ENCODE measurements around the gene CBY2. TPM values are rescaled to one million over a fixed set of nuclear protein-coding genes. Genes with fewer than 3 reads are reported as not detected.

The CBY2 gene
- 0.42 TPM in 1 of 2 replicates, not detected in the other for total RNA-seq (2014; rRNA removed; shearing (Covaris generic))
- 0.15 and 0.19 TPM in 2 replicates for polyA plus RNA-seq (2016; fragmentation: Nextera tagmentation; extraction: Ambion mirVana)
- long read RNA-seq, partial matches to known transcripts, result 0 of 1 reads
- long read RNA-seq, other reads (novel, unspliced or antisense), result 1 of 1 reads

- no peaks in the 10 kb centered on the region for H3K4me1 ChIP-seq (ENCODE audit: insufficient read depth)
- no peak within 1 kb of the TSS for H3K4me2 ChIP-seq
- peaks cover 5% of the 10 kb centered on the region for H3K27me3 Mint-ChIP-seq (ENCODE audit: insufficient read depth, low read depth, poor library complexity)
- no peaks in the 10 kb centered on the region; the same call in 1 of the 2 replicates for H3K9me2 ChIP-seq (ENCODE audit: insufficient read depth)
- no peak for TF ChIP-seq POLR2AphosphoS5 (IDR thresholded peaks at IDR 0.05; ENCODE audit: low read depth)
- TF ChIP-seq JUNB (IDR thresholded peaks at IDR 0.05; ENCODE audit: unreplicated experiment), result no peak
- TF ChIP-seq ZNF114 (CRISPR knock-in tag; IDR thresholded peaks at IDR 0.05), result no peak
- TF ChIP-seq, protein P1, sequence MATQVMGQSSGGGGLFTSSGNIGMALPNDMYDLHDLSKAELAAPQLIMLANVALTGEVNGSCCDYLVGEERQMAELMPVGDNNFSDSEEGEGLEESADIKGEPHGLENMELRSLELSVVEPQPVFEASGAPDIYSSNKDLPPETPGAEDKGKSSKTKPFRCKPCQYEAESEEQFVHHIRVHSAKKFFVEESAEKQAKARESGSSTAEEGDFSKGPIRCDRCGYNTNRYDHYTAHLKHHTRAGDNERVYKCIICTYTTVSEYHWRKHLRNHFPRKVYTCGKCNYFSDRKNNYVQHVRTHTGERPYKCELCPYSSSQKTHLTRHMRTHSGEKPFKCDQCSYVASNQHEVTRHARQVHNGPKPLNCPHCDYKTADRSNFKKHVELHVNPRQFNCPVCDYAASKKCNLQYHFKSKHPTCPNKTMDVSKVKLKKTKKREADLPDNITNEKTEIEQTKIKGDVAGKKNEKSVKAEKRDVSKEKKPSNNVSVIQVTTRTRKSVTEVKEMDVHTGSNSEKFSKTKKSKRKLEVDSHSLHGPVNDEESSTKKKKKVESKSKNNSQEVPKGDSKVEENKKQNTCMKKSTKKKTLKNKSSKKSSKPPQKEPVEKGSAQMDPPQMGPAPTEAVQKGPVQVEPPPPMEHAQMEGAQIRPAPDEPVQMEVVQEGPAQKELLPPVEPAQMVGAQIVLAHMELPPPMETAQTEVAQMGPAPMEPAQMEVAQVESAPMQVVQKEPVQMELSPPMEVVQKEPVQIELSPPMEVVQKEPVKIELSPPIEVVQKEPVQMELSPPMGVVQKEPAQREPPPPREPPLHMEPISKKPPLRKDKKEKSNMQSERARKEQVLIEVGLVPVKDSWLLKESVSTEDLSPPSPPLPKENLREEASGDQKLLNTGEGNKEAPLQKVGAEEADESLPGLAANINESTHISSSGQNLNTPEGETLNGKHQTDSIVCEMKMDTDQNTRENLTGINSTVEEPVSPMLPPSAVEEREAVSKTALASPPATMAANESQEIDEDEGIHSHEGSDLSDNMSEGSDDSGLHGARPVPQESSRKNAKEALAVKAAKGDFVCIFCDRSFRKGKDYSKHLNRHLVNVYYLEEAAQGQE (IDR thresholded peaks at IDR 0.05; ENCODE audit: unreplicated experiment), result no peak
- no peak for TF ChIP-seq EZH2phosphoT487 (IDR thresholded peaks at IDR 0.05; ENCODE audit: unreplicated experiment)
- no peak for TF ChIP-seq CREB1 (CRISPR knock-in tag; IDR thresholded peaks at IDR 0.05; ENCODE audit: low read depth)
- TF ChIP-seq EZH2 (IDR thresholded peaks at IDR 0.05; ENCODE audit: low read depth, unreplicated experiment), result no peak
- no peak for TF ChIP-seq ETS1 (IDR thresholded peaks at IDR 0.05)
- TF ChIP-seq STAT1 (IDR thresholded peaks at IDR 0.05; ENCODE audit: unreplicated experiment), result no peak
- H3K4me3 Mint-ChIP-seq, result no peak within 1 kb of the TSS
- no peaks in the 10 kb centered on the region for H3K9me3 Mint-ChIP-seq
- no peaks in the 10 kb centered on the region for H3K79me2 ChIP-seq (replicated peaks; ENCODE audit: insufficient read depth)
- H2AFZ ChIP-seq, result no peak within 1 kb of the TSS
- no peaks in the 10 kb centered on the region for H3F3A ChIP-seq (replicated peaks; ENCODE audit: low read depth)
- H3K27ac Mint-ChIP-seq, result no peak within 1 kb of the TSS
- H3K36me3 ChIP-seq (ENCODE audit: insufficient read depth), result no peaks in the 10 kb centered on the region
- DNase-seq (ENCODE audit: low spot score) (no peak), ATAC-seq (no peak)
- no peaks in the 10 kb centered on the region for H3K36me3 Mint-ChIP-seq (ENCODE audit: low read depth)
- no peak within 1 kb of the TSS for H3K4me3 ChIP-seq
- peaks cover 15% of the 10 kb centered on the region for H3K4me1 Mint-ChIP-seq
- H3K27me3 ChIP-seq (ENCODE audit: insufficient read depth), result no peaks in the 10 kb centered on the region
- H4K20me1 ChIP-seq (replicated peaks; ENCODE audit: insufficient read depth), result no peaks in the 10 kb centered on the region
- no peak within 1 kb of the TSS for H3K27ac ChIP-seq (ENCODE audit: low read depth)
Measured at GRCh38 chr13:45702088-45702487, at the start of gene CBY2. Gene CBY2 (plus strand): TSS chr13:45702320. CDS start chr13:45702391, 71 bp downstream.

GRCh38 chr13:45654633-45655349, 47.3 kb upstream of the CBY2 start:
- H2AFZ ChIP-seq, result no peak overlapping the region
- no peak for DNase-seq (ENCODE audit: low spot score)
- H3K4me1 Mint-ChIP-seq, result no peaks in the 10 kb centered on the region
- no peak overlapping the region for H3K27ac ChIP-seq (ENCODE audit: low read depth)
- H3K27me3 Mint-ChIP-seq (ENCODE audit: insufficient read depth, low read depth, poor library complexity), result no peaks in the 10 kb centered on the region
- no peak for ATAC-seq
- H3K9me2 ChIP-seq (ENCODE audit: insufficient read depth), result peaks cover 3% of the 10 kb centered on the region; the same call in 1 of the 2 replicates
- no peaks in the 10 kb centered on the region for H3K4me1 ChIP-seq (ENCODE audit: insufficient read depth)
- no peaks in the 10 kb centered on the region for H3K36me3 ChIP-seq (ENCODE audit: insufficient read depth)
- H3K36me3 Mint-ChIP-seq (ENCODE audit: low read depth), result no peaks in the 10 kb centered on the region
- no peaks in the 10 kb centered on the region for H3K79me2 ChIP-seq (replicated peaks; ENCODE audit: insufficient read depth)
- H3K27me3 ChIP-seq (ENCODE audit: insufficient read depth), result no peaks in the 10 kb centered on the region
- no peaks in the 10 kb centered on the region for H3K9me3 Mint-ChIP-seq
- no peak overlapping the region for H3K27ac Mint-ChIP-seq
- no peak overlapping the region for H3K4me2 ChIP-seq
- no peaks in the 10 kb centered on the region for H4K20me1 ChIP-seq (replicated peaks; ENCODE audit: insufficient read depth)
- H3K4me3 Mint-ChIP-seq, result no peak overlapping the region
- no peaks in the 10 kb centered on the region for H3F3A ChIP-seq (replicated peaks; ENCODE audit: low read depth)
- no peak overlapping the region for H3K4me3 ChIP-seq
- TF ChIP-seq, protein P2, sequence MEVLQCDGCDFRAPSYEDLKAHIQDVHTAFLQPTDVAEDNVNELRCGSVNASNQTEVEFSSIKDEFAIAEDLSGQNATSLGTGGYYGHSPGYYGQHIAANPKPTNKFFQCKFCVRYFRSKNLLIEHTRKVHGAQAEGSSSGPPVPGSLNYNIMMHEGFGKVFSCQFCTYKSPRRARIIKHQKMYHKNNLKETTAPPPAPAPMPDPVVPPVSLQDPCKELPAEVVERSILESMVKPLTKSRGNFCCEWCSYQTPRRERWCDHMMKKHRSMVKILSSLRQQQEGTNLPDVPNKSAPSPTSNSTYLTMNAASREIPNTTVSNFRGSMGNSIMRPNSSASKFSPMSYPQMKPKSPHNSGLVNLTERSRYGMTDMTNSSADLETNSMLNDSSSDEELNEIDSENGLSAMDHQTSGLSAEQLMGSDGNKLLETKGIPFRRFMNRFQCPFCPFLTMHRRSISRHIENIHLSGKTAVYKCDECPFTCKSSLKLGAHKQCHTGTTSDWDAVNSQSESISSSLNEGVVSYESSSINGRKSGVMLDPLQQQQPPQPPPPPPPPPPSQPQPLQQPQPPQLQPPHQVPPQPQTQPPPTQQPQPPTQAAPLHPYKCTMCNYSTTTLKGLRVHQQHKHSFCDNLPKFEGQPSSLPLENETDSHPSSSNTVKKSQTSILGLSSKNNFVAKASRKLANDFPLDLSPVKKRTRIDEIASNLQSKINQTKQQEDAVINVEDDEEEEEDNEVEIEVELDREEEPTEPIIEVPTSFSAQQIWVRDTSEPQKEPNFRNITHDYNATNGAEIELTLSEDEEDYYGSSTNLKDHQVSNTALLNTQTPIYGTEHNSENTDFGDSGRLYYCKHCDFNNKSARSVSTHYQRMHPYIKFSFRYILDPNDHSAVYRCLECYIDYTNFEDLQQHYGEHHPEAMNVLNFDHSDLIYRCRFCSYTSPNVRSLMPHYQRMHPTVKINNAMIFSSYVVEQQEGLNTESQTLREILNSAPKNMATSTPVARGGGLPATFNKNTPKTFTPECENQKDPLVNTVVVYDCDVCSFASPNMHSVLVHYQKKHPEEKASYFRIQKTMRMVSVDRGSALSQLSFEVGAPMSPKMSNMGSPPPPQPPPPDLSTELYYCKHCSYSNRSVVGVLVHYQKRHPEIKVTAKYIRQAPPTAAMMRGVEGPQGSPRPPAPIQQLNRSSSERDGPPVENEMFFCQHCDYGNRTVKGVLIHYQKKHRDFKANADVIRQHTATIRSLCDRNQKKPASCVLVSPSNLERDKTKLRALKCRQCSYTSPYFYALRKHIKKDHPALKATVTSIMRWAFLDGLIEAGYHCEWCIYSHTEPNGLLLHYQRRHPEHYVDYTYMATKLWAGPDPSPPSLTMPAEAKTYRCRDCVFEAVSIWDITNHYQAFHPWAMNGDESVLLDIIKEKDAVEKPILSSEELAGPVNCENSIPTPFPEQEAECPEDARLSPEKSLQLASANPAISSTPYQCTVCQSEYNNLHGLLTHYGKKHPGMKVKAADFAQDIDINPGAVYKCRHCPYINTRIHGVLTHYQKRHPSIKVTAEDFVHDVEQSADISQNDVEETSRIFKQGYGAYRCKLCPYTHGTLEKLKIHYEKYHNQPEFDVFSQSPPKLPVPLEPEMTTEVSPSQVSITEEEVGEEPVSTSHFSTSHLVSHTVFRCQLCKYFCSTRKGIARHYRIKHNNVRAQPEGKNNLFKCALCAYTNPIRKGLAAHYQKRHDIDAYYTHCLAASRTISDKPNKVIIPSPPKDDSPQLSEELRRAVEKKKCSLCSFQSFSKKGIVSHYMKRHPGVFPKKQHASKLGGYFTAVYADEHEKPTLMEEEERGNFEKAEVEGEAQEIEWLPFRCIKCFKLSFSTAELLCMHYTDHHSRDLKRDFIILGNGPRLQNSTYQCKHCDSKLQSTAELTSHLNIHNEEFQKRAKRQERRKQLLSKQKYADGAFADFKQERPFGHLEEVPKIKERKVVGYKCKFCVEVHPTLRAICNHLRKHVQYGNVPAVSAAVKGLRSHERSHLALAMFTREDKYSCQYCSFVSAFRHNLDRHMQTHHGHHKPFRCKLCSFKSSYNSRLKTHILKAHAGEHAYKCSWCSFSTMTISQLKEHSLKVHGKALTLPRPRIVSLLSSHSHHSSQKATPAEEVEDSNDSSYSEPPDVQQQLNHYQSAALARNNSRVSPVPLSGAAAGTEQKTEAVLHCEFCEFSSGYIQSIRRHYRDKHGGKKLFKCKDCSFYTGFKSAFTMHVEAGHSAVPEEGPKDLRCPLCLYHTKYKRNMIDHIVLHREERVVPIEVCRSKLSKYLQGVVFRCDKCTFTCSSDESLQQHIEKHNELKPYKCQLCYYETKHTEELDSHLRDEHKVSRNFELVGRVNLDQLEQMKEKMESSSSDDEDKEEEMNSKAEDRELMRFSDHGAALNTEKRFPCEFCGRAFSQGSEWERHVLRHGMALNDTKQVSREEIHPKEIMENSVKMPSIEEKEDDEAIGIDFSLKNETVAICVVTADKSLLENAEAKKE (CRISPR knock-in tag; IDR thresholded peaks at IDR 0.05), result no peak
- TF ChIP-seq EZH2phosphoT487 (IDR thresholded peaks at IDR 0.05; ENCODE audit: unreplicated experiment) (no peak), POLR2AphosphoS5 (IDR thresholded peaks at IDR 0.05; ENCODE audit: low read depth) (no peak)
